Activated CD4-positive, alpha-beta T cell treated with anti-CD3 and anti-CD28 coated beads, Interleukin-2, Interleukin-4, amounts not matched to agents 100 ng/mL and 50 ng/mL, durations not matched to agents 16 hours and 8 hours (primary cell): ENCODE data around the gene VPS26C.
A peak's percentile ranks its signal among the peaks of the same experiment; 100 is the strongest.

ENCODE experiments used
- DNase-seq: peaks from one replicate; pipeline ENCODE4 v3.0.0-alpha.2; 2020; ENCODE audit warnings: low spot score

VPS26C gene

GRCh38 chr21:37264808-37265207, 2.3 kb downstream of the VPS26C start:
- DNase-seq = no peak

DNA sequence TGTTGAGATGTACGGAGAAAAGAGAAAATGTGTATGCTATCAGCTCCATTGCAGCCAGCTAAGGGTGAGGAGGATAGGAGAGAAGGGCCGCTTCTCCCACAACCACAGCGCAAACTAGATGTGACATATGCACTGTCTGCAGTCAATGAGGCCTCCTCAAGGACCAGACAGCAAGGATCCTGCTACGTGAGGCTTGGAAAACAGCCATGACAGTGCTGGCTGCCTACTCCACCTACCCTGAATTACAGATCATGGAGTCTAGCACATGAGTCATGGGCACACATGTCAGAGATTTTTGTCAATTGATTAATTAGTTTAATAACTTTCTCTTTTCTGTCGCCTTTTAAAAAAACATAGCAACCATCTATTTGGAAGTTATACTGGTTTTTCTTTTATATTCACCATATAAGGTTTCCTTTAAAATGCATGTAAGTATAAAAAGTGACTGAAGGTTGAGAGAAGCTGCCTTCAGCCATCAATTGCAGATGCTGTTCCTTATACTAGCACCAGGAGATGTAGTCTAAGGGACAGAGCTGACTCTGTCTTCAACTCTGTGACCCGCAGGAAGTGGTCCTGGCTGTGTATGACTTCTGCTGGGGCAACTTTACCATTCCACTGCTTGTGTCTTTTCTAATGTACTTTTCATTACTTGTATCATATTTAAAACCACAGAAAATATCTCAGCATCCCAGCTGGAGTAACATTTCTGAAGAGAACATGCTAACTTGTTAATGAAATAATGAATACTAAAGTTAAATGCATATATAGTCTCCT, 3.1 kb downstream of the VPS26C start:
- DNase-seq = no peak

DNA sequence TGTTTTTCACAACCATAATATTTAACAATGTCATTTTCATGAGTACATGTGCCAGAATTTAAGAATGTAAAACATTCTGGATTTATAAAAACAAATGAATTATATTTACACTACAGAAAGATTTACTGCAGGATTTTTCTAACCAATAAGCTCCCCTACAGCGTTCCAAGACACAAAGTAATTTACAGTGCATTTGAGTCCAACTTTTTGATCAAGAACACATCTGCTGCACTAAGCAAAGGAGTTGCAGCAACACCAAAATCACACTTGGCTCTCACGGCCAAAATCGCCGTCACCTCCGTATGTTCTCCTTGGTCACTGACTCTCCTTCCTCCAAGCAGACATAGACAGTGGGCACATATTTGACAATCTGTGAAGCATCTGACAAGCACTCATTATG, 7.7 kb downstream of the VPS26C start:
- DNase-seq = no peak

GRCh38 chr21:37257967-37258877, 8.9 kb downstream of the VPS26C start:
- peak; percentile 90 for DNase-seq

- peak; percentile 34 for DNase-seq
Observed at GRCh38 chr21:37257511-37257966, 9.6 kb downstream of the VPS26C start.

- DNase-seq = no peak
Observed at GRCh38 chr21:37253991-37254390, 13.1 kb downstream of the VPS26C start.

DNA sequence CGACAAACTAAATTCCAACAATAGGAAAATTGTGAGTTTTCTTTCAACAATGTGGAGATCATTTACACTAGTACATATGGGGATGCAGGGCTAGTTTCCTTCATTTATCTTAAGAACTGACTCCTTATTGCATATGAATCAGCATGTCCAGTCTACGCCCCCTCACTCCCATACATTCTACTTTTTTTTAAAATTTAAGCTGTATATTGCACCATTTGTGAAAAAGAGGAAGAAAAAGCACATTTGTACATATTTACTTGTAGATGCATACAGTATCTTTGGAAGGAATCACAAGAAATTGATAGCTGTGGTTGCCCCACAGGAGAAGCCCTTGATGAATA, 15.9 kb downstream of the VPS26C start:
- DNase-seq = no peak

DNA sequence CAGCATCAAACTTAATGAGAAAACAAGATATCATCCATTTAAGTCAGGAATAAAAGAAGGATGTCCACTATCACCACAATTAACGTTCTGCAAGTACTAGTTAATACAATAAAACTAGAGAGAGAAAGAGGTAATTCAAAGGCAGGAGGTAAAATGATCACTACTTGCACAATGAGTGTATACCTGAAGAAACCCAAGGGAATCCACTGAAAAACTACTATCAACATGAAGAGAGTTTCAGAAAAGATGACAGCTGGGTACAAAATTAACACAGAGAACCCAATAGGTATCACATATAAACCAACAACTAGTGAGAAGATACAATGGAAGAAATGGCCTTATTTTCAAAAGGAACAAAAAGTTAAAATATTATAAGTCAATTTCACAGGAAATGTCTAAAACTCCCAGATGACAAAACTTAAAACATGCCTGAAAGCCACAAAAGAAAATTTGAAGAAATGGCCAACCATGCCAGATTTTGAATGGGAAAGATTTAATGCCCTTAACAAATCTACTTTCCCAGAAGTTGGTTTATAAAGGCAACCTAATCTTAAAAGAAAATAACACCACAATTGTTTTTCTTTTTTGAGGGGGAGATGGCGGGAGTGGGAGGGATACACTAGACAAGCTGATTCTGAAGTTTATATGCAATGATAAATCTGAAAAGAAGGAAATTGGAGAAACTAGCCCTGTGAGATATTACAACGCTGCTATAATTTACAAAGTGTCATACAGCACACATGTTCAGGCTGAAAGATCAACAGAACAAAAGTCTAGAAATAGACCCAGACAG, 17.8 kb downstream of the VPS26C start:
- DNase-seq = no peak

GRCh38 chr21:37248298-37248697, 18.8 kb downstream of the VPS26C start:
- DNase-seq = no peak

DNA sequence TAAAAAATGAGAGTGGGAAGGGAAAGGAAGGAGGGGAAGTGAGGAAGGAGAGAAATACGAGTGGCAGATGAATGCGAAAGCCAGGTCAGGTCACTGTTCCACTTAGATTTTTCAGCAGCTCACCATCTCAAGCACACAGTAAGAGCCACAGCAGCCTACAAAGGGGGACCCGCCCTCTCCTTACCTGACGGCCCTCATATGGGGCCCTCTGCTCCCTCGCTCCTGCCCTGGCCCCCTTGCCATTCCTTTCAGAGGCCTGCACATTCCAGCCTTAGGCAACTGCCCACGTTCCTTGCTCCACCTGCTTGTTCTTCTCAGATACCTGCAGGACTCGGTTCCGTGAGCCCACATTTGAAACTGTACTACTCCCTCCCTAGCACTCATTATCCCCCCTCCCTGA, 22.0 kb downstream of the VPS26C start:
- no peak for DNase-seq

- no peak for DNase-seq
Observed at GRCh38 chr21:37244501-37245095, 22.5 kb downstream of the VPS26C start.

GRCh38 chr21:37243961-37244360, 23.2 kb downstream of the VPS26C start:
- DNase-seq = no peak

DNA sequence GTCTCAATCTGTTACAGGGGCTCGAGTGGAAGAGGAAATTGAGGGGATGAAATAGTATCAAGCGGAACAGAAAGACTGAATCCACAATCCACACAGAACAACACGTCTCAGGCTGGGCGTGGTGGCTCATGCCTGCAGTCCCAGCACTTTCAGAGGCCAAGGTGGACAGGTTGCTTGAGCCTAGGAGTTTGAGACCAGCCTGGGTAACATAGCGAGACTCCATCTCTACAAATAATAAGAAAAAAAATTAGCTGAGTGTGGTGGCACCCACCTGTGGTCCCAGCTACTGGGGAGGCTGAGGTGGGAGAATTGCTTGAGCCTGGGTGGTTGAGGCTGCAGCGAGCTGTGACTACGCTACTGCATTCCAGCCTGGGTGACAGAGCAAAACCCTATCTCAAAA, 25.7 kb downstream of the VPS26C start:
- no peak for DNase-seq

DNA sequence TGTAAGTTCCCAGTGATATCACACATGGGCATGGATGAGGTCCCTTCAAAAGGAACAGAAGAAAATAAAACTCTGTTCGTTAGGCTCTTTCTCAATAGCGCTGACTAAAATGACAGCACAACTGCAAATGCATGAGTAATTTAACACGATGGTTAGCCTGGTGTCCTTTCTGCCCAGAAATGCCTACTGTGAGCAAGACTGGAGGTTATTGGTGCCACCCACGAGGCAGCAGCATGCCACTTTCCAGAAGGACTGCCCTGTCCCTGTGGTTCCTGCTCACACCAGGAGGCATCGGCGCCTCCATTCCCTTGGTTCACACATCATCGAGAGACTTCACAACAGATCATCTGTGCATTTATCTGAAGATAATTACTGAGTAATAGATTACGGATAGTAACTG, 26.2 kb downstream of the VPS26C start:
- DNase-seq = no peak

- no peak for DNase-seq
Observed at GRCh38 chr21:37237764-37238163, 29.4 kb downstream of the VPS26C start.

- DNase-seq = no peak
Observed at GRCh38 chr21:37237346-37237745, 29.8 kb downstream of the VPS26C start.

- no peak for DNase-seq
Observed at GRCh38 chr21:37233551-37234146, 33.5 kb downstream of the VPS26C start.

DNA sequence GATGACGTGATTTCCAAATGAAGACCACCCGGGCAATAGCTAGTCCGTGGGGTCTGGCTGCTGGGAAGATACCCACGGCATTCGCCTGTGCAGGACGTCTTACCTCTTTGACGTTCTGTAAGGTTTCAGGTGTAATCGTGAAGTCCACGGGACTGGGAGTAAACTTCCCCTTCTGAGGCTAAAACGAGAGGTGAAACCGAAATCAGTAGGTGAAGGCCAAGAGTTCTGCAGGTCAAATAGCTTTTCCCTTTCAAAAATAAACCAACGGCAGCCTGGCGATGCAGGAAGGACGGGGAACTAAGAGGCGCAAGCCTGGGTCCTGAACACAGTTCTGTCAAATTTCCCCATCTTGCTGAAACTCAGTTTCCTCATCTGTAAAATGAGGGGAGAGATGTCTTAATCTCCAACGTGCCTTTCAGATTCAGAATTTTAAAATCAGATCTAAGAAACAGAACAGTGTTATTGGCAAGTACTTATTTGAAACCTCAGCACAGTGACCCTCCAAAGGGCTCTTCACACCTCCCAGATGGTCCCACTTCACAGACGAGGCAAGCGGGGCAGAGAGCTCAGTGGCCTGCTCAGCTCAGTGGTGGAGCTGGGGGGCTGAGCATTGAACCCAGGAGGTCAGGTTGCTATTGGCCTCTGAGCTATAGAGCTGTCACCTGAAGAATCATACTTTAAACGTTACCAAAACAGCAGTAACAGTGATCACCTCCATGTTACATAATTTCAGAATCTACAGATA, 34.7 kb downstream of the VPS26C start:
- no peak for DNase-seq

GRCh38 chr21:37231671-37232070, 35.5 kb downstream of the VPS26C start:
- no peak for DNase-seq

DNA sequence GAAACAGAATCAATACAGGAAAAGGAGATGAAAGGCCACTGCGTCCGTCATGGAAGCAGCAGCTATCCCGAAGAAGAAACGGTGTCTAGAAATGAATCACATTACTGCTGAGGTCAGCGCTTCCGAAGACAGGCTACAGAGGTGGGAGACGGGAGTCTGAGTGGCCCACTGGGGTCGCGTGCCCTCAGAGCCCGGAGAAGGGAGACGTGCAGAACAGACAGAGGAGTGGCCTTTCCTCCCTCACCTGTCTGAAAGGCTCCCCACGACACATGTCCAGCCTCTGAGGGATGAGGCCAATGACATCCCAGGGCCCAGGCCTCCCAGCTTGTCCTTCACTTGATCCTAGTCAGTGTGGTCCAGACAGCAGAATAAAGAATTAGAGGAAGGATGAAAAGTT, 35.9 kb downstream of the VPS26C start:
- DNase-seq = no peak
